Ishikawa (cell line): ENCODE data around the gene CCR5.

Experiments
- CEBPB ChIP-seq: IDR thresholded peaks from 2 replicates; pipeline ENCODE4 v1.6.1; 2012
- NFIC ChIP-seq: IDR thresholded peaks from 2 replicates; pipeline ENCODE4 v1.6.1; 2012
- RAD21 ChIP-seq: IDR thresholded peaks from 2 replicates; pipeline ENCODE4 v1.6.1; 2012; ENCODE audit warnings: low read depth
- TEAD4 ChIP-seq: IDR thresholded peaks from 2 replicates; pipeline ENCODE4 v1.6.1; 2012
- YY1 ChIP-seq: IDR thresholded peaks from 2 replicates; pipeline ENCODE4 v1.6.1; 2012; ENCODE audit warnings: low read depth
- TF ChIP-seq, protein P1 (sequence below): IDR thresholded peaks from 2 replicates; pipeline ENCODE4 v1.6.1; 2012
- TF ChIP-seq, protein P2 (sequence below): IDR thresholded peaks from 2 replicates; pipeline ENCODE4 v1.6.1; 2012

GRCh38 chr3:46369151-46369550 lies 1.6 kb upstream of the CCR5 start:
- TF ChIP-seq, protein P1, sequence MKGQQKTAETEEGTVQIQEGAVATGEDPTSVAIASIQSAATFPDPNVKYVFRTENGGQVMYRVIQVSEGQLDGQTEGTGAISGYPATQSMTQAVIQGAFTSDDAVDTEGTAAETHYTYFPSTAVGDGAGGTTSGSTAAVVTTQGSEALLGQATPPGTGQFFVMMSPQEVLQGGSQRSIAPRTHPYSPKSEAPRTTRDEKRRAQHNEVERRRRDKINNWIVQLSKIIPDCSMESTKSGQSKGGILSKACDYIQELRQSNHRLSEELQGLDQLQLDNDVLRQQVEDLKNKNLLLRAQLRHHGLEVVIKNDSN = no peak
- TF ChIP-seq CEBPB (no peak), RAD21 (no peak), NFIC (no peak), YY1 (no peak), TEAD4 (no peak)
- TF ChIP-seq, protein P2, sequence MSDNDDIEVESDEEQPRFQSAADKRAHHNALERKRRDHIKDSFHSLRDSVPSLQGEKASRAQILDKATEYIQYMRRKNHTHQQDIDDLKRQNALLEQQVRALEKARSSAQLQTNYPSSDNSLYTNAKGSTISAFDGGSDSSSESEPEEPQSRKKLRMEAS = no peak
